GM12891 (cell line): Measurements from ENCODE around the gene FLT3LG.
A peak's percentile ranks its signal among the peaks of the same experiment; 100 is the strongest.

Source experiments
- DNase-seq: peaks from one replicate; pipeline ENCODE4 v3.0.0; 2011; ENCODE audit warnings: low spot score; ENCODE audit not compliant: insufficient read length
- FAIRE-seq: peaks from 2 replicates; lab custom pipeline; 2011; peaks lifted over from hg19 to GRCh38; lab: Jason Lieb, UNC
- PAX5 ChIP-seq: IDR thresholded peaks from 2 replicates; pipeline ENCODE4 v1.6.1; 2011; ENCODE audit warnings: low read length, moderate library complexity, mild to moderate bottlenecking; ENCODE audit not compliant: insufficient read depth, severe bottlenecking
- POLR2A ChIP-seq: IDR thresholded peaks from 2 replicates; pipeline ENCODE4 v1.6.1; 2011; ENCODE audit warnings: low read depth, low read length, control low read depth
- POLR2AphosphoS5 ChIP-seq: IDR thresholded peaks from 2 replicates; pipeline ENCODE4 v1.6.1; 2011; ENCODE audit warnings: low read depth, low read length, control low read depth
- POU2F2 ChIP-seq: IDR thresholded peaks from 2 replicates; pipeline ENCODE4 v1.6.1; 2011; ENCODE audit warnings: low read depth, mild to moderate bottlenecking, control low read depth, low read length, moderate library complexity
- SPI1 ChIP-seq: IDR thresholded peaks from 2 replicates; pipeline ENCODE4 v1.6.1; 2011; ENCODE audit warnings: low read depth, low read length, control low read depth
- TAF1 ChIP-seq: IDR thresholded peaks from 2 replicates; pipeline ENCODE4 v1.6.1; 2011; ENCODE audit warnings: low read depth, low read length, control low read depth

FLT3LG gene

GRCh38 chr19:49488046-49488862 lies 14.2 kb downstream of the FLT3LG start:
- no peak for DNase-seq
- FAIRE-seq, result no peak
- TF ChIP-seq SPI1, result no peak
- TF ChIP-seq TAF1, result no peak
- TF ChIP-seq PAX5, result no peak
- TF ChIP-seq POU2F2, result no peak
- TF ChIP-seq POLR2A, result no peak; the same call in 1 of the 2 replicates
- no peak for TF ChIP-seq POLR2AphosphoS5

- no peak for DNase-seq
- no peak for FAIRE-seq
- TF ChIP-seq POU2F2 (no peak), TAF1 (0 out of 2 replicates have a peak, but pooled peaks have one; percentile 19), POLR2A (no peak; the same call in 1 of the 2 replicates)
Observed at GRCh38 chr19:49488863-49489537, 15.0 kb downstream of the FLT3LG start.

DNA sequence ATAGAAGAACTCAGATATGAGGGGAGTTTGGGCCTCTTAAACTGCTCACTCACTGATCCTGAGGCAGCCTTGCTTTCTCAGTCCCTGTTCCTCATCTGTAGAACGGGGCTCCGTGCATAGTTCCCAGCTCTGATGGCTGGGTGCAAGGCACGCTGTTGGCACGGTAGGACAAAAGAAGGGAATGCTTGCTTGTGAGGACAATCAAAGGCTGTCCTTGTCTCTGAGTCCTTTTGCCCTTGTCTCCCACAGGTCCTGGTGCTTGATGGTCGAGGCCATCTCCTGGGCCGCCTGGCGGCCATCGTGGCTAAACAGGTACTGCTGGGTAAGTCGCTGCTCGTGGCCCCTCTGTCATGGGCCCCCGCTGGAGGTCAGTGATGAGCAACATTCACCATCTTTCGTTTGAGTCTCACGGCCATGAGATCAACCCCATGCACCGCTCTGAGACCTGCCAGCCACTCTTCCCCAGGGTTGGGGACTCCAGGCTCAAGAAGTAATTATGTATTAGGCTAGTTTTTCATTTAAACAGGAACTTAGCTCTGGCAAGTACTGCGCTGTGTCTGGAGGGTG lies 15.7 kb downstream of the FLT3LG start:
- no peak for FAIRE-seq
- TF ChIP-seq POLR2A (no peak; the same call in 1 of the 2 replicates), POLR2AphosphoS5 (peak; percentile 75), TAF1 (0 out of 2 replicates have a peak, but pooled peaks have one; percentile 9), SPI1 (peak; percentile 12; the same call in 1 of the 2 replicates), PAX5 (no peak), POU2F2 (no peak)
- DNase-seq, result no peak

GRCh38 chr19:49490287-49491029 lies 16.4 kb downstream of the FLT3LG start:
- TF ChIP-seq POLR2A, result no peak; the same call in 1 of the 2 replicates
- peak; percentile 54; the same call in 1 of the 2 replicates for TF ChIP-seq POLR2AphosphoS5
- DNase-seq (no peak), FAIRE-seq (no peak)

- FAIRE-seq (no peak), DNase-seq (no peak)
- TF ChIP-seq POLR2AphosphoS5, result peak; percentile 3; the same call in 1 of the 2 replicates
- no peak for TF ChIP-seq POU2F2
- TF ChIP-seq POLR2A, result no peak
Observed at GRCh38 chr19:49491030-49491803, 17.2 kb downstream of the FLT3LG start.

DNA sequence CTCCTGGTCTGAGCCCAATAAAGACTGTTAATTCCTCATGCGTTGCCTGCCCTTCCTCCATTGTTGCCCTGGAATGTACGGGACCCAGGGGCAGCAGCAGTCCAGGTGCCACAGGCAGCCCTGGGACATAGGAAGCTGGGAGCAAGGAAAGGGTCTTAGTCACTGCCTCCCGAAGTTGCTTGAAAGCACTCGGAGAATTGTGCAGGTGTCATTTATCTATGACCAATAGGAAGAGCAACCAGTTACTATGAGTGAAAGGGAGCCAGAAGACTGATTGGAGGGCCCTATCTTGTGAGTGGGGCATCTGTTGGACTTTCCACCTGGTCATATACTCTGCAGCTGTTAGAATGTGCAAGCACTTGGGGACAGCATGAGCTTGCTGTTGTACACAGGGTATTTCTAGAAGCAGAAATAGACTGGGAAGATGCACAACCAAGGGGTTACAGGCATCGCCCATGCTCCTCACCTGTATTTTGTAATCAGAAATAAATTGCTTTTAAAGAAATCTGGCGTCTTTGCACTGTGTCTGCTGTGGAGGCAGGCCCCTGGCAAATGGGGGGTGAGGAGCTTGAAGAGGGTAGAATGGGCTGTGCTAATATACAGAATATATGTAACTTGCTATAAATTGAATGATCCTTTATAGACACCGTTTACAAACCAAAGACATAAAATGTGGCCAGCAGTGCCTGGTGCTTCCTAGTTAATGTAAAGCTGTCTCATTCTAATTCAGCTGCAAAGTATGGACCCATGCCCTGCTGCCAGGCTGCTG lies 18.0 kb downstream of the FLT3LG start:
- DNase-seq, result no peak
- TF ChIP-seq POLR2AphosphoS5 (0 out of 2 replicates have a peak, but pooled peaks have one; percentile 2), TAF1 (no peak), POU2F2 (no peak)
- FAIRE-seq, result no peak

GRCh38 chr19:49492573-49493405 lies 18.8 kb downstream of the FLT3LG start:
- FAIRE-seq (no peak), DNase-seq (no peak)
- TF ChIP-seq POLR2A (peak; percentile 92), SPI1 (no peak), POU2F2 (peak; percentile 32), PAX5 (no peak), TAF1 (peak; percentile 30; the same call in 1 of the 2 replicates), POLR2AphosphoS5 (peak; percentile 91)

- DNase-seq, result no peak
- TF ChIP-seq POLR2AphosphoS5 (no peak), SPI1 (no peak), TAF1 (no peak), POU2F2 (no peak), PAX5 (no peak), POLR2A (no peak)
- FAIRE-seq, result no peak
Observed at GRCh38 chr19:49496574-49497008, 22.6 kb downstream of the FLT3LG start.
